ENCODE data around the gene IRF2BP2. TPM values are rescaled to one million over a fixed set of nuclear protein-coding genes. Genes with fewer than 3 reads are reported as not detected.

The IRF2BP2 gene
- total RNA-seq, 1 donor from 2014 or later, result 116 TPM

Other genes starting within 250 kb of the IRF2BP2 start
- gene COA6, start 236.7 kb downstream of the IRF2BP2 start, total RNA-seq, result 42.5 TPM
- gene TARBP1, start 131.0 kb downstream of the IRF2BP2 start, total RNA-seq, result 10.1 TPM

Measured in Right ventricle myocardium inferior (tissue), 1 donor.